H9 (cell line): ENCODE measurements around the gene HCAR1. TPM values are rescaled to one million over a fixed set of nuclear protein-coding genes. Genes with fewer than 3 reads are reported as not detected.

Experiments
- DNase-seq: peaks from one replicate; pipeline ENCODE4 v3.0.0-alpha.2; 2017
- H2AFZ ChIP-seq: one replicate; pipeline ENCODE4 v1.6.1; 2013; ENCODE audit warnings: mild to moderate bottlenecking, low read length, control low read depth, moderate library complexity
- H2AK5ac ChIP-seq: 2 replicates; pipeline ENCODE4 v1.6.1; 2013; ENCODE audit warnings: low read length, control low read depth, mixed read lengths; ENCODE audit not compliant: insufficient read length
- H2BK120ac ChIP-seq: one replicate; pipeline ENCODE4 v1.6.1; 2013; ENCODE audit warnings: low read depth, mild to moderate bottlenecking, low read length, control low read depth, inconsistent platforms; ENCODE audit not compliant: poor library complexity, severe bottlenecking
- H2BK12ac ChIP-seq: 2 replicates; pipeline ENCODE4 v1.6.1; 2013; ENCODE audit warnings: low read length, control low read depth, mixed read lengths, low read depth; ENCODE audit not compliant: insufficient read length
- H2BK15ac ChIP-seq: 2 replicates; pipeline ENCODE4 v1.6.1; 2013; ENCODE audit warnings: low read depth, low read length, control low read depth
- H2BK20ac ChIP-seq: one replicate; pipeline ENCODE4 v1.6.1; 2013; ENCODE audit warnings: low read depth, mild to moderate bottlenecking, low read length, control low read depth, inconsistent platforms; ENCODE audit not compliant: poor library complexity, severe bottlenecking
- H2BK5ac ChIP-seq: 2 replicates; pipeline ENCODE4 v1.6.1; 2013; ENCODE audit warnings: low read length, control low read depth, mixed read lengths; ENCODE audit not compliant: insufficient read length
- H3K14ac ChIP-seq: 2 replicates; pipeline ENCODE4 v1.6.1; 2013; ENCODE audit warnings: low read length, control low read depth; ENCODE audit not compliant: insufficient read depth
- H3K18ac ChIP-seq: 2 replicates; pipeline ENCODE4 v1.6.1; 2013; ENCODE audit warnings: low read depth, mild to moderate bottlenecking, mixed read lengths, low read length, control low read depth; ENCODE audit not compliant: insufficient read length
- H3K23ac ChIP-seq: 2 replicates; pipeline ENCODE4 v1.6.1; 2013; ENCODE audit warnings: low read length, control low read depth, mixed read lengths, low read depth; ENCODE audit not compliant: insufficient read length
- H3K23me2 ChIP-seq: 2 replicates; pipeline ENCODE4 v1.6.1; 2013; ENCODE audit warnings: low read depth, mild to moderate bottlenecking, mixed read lengths, low read length, control low read depth; ENCODE audit not compliant: insufficient read length, poor library complexity, severe bottlenecking
- H3K27ac ChIP-seq: 2 replicates; pipeline ENCODE4 v1.5.1; 2013; ENCODE audit warnings: low read length, control low read depth, mixed read lengths, low read depth; ENCODE audit not compliant: insufficient read length
- H3K27me3 ChIP-seq: 2 replicates; pipeline ENCODE4 v1.6.1; 2013; ENCODE audit warnings: low read length, control low read depth, inconsistent platforms; ENCODE audit not compliant: insufficient read depth
- H3K4ac ChIP-seq: 2 replicates; pipeline ENCODE4 v1.6.1; 2013; ENCODE audit warnings: low read depth, mild to moderate bottlenecking, control low read depth, inconsistent platforms, low read length, moderate library complexity
- H3K4me1 ChIP-seq: 2 replicates; pipeline ENCODE4 v1.6.1; 2013; ENCODE audit warnings: low read length, control low read depth, inconsistent platforms; ENCODE audit not compliant: insufficient read depth
- H3K4me2 ChIP-seq: 2 replicates; pipeline ENCODE4 v1.6.1; 2013; ENCODE audit warnings: low read length, control low read depth, mixed read lengths; ENCODE audit not compliant: insufficient read length, insufficient read depth
- H3K56ac ChIP-seq: 2 replicates; pipeline ENCODE4 v1.6.1; 2013; ENCODE audit warnings: low read depth, mild to moderate bottlenecking, mixed read lengths, low read length, control low read depth; ENCODE audit not compliant: insufficient read length
- H3K79me1 ChIP-seq: 2 replicates; pipeline ENCODE4 v1.6.1; 2013; ENCODE audit warnings: low read depth, mild to moderate bottlenecking, moderate library complexity, low read length, control low read depth, inconsistent platforms; ENCODE audit not compliant: insufficient read depth, poor library complexity, severe bottlenecking
- H3K79me2 ChIP-seq: 2 replicates; pipeline ENCODE4 v1.6.1; 2013; ENCODE audit warnings: low read length, control low read depth, inconsistent platforms; ENCODE audit not compliant: insufficient read depth
- H3K9ac ChIP-seq: 2 replicates; pipeline ENCODE4 v1.6.1; 2013; ENCODE audit warnings: low read length, control low read depth, mixed read lengths; ENCODE audit not compliant: insufficient read length; ENCODE audit errors: extremely low read depth
- H3K9me3 ChIP-seq: one replicate; pipeline ENCODE4 v1.6.1; 2013; ENCODE audit warnings: low read depth, low read length, inconsistent platforms; ENCODE audit not compliant: control insufficient read depth
- H3T11ph ChIP-seq: one replicate; pipeline ENCODE4 v1.6.1; 2013; ENCODE audit warnings: mild to moderate bottlenecking, low read length, control low read depth, inconsistent platforms
- H4K20me1 ChIP-seq: one replicate; pipeline ENCODE4 v1.6.1; 2013; ENCODE audit not compliant: control insufficient read depth, insufficient read length, insufficient read depth
- H4K5ac ChIP-seq: 2 replicates; pipeline ENCODE4 v1.6.1; 2013; ENCODE audit warnings: low read depth, mild to moderate bottlenecking, mixed read lengths, low read length, control low read depth; ENCODE audit not compliant: insufficient read length
- H4K8ac ChIP-seq: replicated peaks from 2 replicates; pipeline ENCODE4 v1.6.1; 2013; ENCODE audit warnings: low read length, control low read depth, mixed read lengths, low read depth; ENCODE audit not compliant: insufficient read length
- H4K91ac ChIP-seq: 2 replicates; pipeline ENCODE4 v1.6.1; 2013; ENCODE audit warnings: low read depth, mild to moderate bottlenecking, moderate library complexity, mixed read lengths, low read length, control low read depth; ENCODE audit not compliant: insufficient read length
- H3K27ac Mint-ChIP-seq, 3 experiments: 2 replicates in 2 of 3; 3 replicates in 1 of 3; pipeline ENCODE4 v1.8.0; 2020 to 2021; ENCODE audit warnings: mixed read lengths in 3 of 3, mild to moderate bottlenecking in 1 of 3, moderate library complexity in 1 of 3
- H3K27me3 Mint-ChIP-seq: 2 replicates; pipeline ENCODE4 v1.8.0; 2021; ENCODE audit warnings: low read depth, mild to moderate bottlenecking, moderate library complexity, mixed read lengths
- H3K36me3 Mint-ChIP-seq, 3 experiments: 2 replicates in 2 of 3; 3 replicates in 1 of 3; pipeline ENCODE4 v1.8.0; 2020 to 2021; ENCODE audit warnings: low read depth in 3 of 3, mixed read lengths in 3 of 3; ENCODE audit not compliant: insufficient read depth in 1 of 3
- H3K4me1 Mint-ChIP-seq, 2 experiments: 2 replicates each; pipeline ENCODE4 v1.8.0; 2020; ENCODE audit warnings: mixed read lengths in 2 of 2
- H3K4me3 Mint-ChIP-seq, 2 experiments: 2 replicates in 1 of 2; 3 replicates in 1 of 2; pipeline ENCODE4 v1.8.0; 2020 to 2021; ENCODE audit warnings: mild to moderate bottlenecking in 2 of 2, mixed read lengths in 2 of 2, moderate library complexity in 1 of 2
- H3K9me3 Mint-ChIP-seq, 2 experiments: 2 replicates in 1 of 2; 3 replicates in 1 of 2; pipeline ENCODE4 v1.8.0; 2020; ENCODE audit warnings: mild to moderate bottlenecking in 2 of 2, mixed read lengths in 2 of 2, moderate library complexity in 1 of 2
- WGBS: extraction: QIAGEN DNeasy Blood & Tissue Kit; methylation state at CpG from one replicate; pipeline ENCODE4 v1.1.7; 2013; ENCODE audit warnings: missing lambda C conversion rate, low lambda C conversion rate, mixed read lengths; ENCODE audit not compliant: insufficient read length; ENCODE audit errors: extremely low coverage; 5-methylcytosine and 5-hydroxymethylcytosine counted together
- total RNA-seq: library from RNA; stranded (reverse); gene quantifications from 2 replicates; pipeline ENCODE4 v1.2.1, GENCODE V29; 2021
- TF ChIP-seq, protein P1 (sequence below): fragments of 200-600 bp; sonication (generic); conservative IDR thresholded peaks from 3 replicates; pipeline ENCODE4 v1.8.0; 2021; ENCODE audit warnings: antibody characterized with exemption, mild to moderate bottlenecking

Gene HCAR1
- total RNA-seq, 1 experiment from 2014 or later = 0.07 TPM

DNA sequence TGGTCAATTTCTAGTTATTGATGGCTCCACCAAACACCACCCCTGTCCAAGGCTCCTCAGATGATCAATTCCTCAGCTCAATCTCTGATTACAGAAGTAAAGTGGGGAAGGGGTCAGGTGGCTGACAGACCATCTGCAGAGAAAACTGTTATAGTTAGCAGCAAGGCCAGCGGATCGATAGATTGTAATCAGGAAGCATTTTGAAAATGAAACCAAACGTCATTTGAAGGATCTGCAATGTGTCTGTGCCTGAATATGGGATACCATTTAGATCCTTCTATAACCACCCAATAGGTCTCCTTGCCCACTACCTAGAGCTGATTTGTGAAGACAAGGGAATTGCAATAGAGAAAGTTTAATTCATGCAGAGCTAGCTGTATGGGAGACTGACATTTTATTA lies 39.1 kb downstream of the HCAR1 start:
- Mint-ChIP-seq H3K27me3 (peaks cover 2% of the 10 kb centered on the region; the same call in 1 of the 2 replicates), H3K4me3 (no peak overlapping the region), H3K36me3 (no peaks in the 10 kb centered on the region), H3K4me1 (peaks cover 3 to 15% of the 10 kb centered on the region in 2 experiments), H3K27ac (no peak overlapping the region; a peak in 1 of 7 replicates), H3K9me3 (no peaks in the 10 kb centered on the region)
- Histone ChIP-seq H4K20me1 (no peaks in the 10 kb centered on the region), H2AK5ac (no peak overlapping the region), H3K23ac (no peak overlapping the region), H2BK5ac (no peak overlapping the region), H2BK15ac (no peak overlapping the region), H3K27me3 (no peaks in the 10 kb centered on the region), H2BK20ac (no peak overlapping the region), H3K27ac (no peak overlapping the region), H3K18ac (no peak overlapping the region), H3K9me3 (no peaks in the 10 kb centered on the region), H4K5ac (no peak overlapping the region), H3K56ac (no peak overlapping the region), H3K9ac (no peak overlapping the region), H4K91ac (no peak overlapping the region), H3K23me2 (no peaks in the 10 kb centered on the region), H3K79me2 (no peaks in the 10 kb centered on the region), H3K4ac (no peak overlapping the region), H3K14ac (no peak overlapping the region), H3K79me1 (no peaks in the 10 kb centered on the region), H2AFZ (no peak overlapping the region), H3T11ph (no peak overlapping the region), H4K8ac (no peak overlapping the region), H2BK12ac (no peak overlapping the region), H2BK120ac (no peak overlapping the region), H3K4me1 (no peaks in the 10 kb centered on the region; the same call in 1 of the 2 replicates), H3K4me2 (no peak overlapping the region)
- DNase-seq = no peak
- TF ChIP-seq, protein P1, sequence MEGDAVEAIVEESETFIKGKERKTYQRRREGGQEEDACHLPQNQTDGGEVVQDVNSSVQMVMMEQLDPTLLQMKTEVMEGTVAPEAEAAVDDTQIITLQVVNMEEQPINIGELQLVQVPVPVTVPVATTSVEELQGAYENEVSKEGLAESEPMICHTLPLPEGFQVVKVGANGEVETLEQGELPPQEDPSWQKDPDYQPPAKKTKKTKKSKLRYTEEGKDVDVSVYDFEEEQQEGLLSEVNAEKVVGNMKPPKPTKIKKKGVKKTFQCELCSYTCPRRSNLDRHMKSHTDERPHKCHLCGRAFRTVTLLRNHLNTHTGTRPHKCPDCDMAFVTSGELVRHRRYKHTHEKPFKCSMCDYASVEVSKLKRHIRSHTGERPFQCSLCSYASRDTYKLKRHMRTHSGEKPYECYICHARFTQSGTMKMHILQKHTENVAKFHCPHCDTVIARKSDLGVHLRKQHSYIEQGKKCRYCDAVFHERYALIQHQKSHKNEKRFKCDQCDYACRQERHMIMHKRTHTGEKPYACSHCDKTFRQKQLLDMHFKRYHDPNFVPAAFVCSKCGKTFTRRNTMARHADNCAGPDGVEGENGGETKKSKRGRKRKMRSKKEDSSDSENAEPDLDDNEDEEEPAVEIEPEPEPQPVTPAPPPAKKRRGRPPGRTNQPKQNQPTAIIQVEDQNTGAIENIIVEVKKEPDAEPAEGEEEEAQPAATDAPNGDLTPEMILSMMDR = no peak
- no CpG with 5 or more reads among the region's 3 CpGs for WGBS
